ENCODE measurements around the gene KCNE2.
A peak's percentile ranks its signal among the peaks of the same experiment; 100 is the strongest.

The KCNE2 gene, protein sequence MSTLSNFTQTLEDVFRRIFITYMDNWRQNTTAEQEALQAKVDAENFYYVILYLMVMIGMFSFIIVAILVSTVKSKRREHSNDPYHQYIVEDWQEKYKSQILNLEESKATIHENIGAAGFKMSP

DNA sequence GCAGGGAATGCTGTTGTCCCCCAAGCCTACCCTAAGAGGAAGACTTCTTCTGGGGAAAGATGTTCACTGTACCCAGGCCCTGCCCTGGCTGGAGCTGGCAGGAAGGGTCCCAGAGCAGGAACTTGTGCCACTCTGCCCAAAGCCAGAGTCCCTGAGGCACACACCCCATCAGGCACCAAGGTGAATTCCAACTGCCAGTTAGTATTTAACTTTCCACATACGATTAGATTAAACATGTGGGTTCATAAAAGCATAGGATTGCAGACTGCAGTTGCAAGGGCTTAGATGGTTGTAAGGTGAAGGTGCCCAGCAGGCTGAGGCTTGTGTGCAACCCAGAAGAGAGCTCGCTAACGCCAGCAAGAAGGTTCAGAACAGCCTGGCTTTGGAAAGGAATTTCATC is at the start of gene KCNE2:
TSS of gene KCNE2 (plus strand) at position 274 of the 400 bp plus-strand sequence. CDS start 6,473 bp downstream, outside the sequence.
- no peak for DNase-seq

DNA sequence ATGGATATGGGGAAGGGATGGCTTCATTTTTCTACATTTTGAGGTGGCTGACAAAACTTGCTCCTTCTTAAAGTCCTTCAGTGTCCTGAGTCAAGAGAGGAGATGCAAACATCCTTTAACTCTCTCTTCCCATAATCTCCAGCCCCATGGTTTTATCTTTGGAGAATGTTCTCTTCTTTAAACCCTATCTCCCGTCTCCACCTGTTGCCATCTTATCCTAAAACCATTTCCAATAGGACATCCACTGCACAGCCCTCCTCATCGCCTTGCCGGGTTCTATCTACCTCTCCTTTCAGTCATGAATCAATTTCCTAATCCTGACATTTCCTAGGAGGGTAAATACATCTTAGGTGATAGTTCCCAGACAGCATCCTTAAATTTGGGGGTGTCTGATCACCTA is 44.2 kb upstream of the KCNE2 start:
- DNase-seq = no peak

DNA sequence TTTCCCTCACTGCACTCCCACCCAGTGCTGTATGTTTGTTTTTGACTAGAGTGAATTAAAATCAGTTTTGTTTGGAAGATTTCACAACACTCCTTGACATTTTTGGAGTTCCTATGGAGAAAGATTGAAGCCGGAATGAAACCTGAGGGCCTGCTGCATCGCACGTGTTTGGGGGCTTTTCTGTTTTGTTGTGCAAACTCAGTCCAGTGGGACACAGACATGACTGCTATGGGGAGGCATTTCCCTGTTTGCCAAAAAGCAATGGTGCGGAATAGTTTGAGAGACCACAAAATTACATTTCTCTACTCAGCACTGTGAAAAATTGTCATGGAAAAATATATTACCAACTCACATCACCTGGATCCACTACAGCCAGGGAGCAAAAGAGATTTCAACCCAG is 43.8 kb upstream of the KCNE2 start:
- DNase-seq = no peak

DNA sequence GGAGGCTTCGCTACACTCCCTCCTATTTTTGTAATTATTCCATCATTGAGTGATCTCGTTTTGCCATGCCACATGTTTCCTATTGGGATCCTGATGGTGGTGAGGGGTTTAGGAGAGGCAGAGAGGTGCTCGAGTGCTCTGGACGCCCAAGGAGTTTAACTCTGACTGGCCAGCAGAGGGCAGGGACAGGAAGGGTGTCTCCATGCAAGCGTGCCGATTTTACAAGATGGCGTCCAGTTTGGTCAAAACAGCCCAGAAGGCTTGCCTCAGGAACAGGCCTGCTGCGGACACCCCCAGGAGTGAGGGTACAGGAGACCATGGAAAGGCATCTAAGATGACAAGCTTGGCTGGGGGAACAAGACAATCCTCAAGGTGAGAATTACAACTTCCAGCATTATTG is 33.8 kb upstream of the KCNE2 start:
- DNase-seq = no peak

DNA sequence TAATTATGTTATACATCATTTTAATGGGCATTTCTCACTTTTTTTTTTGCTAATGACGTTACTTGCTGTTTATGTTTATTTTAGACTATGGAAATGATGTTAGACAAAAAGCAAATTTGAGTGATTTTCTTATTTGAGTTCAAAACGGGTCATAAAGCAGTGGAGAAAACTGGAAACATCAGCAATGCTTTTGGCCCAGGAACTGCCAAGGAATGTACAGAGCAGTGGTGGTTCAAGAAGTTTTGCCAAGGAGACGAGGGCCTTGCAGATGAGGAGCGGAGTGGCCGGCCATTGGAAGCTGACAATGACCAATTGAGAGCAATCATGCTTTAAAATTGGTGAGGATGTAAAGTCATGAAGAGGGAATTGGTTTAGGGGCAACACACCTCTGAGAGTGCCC is 32.1 kb upstream of the KCNE2 start:
- DNase-seq = no peak

DNA sequence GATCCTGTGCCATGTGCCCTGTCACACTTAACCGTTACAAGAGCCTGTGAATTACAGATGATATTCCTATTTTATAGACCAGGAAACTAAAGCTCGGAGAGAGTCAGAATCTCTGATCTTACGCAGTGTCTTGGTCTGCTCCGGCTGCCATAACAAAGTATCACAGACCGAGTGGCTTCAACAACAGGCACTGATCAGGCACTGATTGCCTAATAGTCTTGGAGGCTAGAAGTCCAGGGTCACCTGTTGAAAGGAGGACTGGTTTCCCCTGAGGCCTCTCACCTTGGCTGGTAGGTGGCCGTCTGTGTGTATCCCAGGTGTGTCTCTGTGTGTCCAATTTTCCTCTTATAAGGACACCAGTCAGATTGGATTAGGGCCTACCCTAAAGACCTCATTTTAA is 31.5 kb upstream of the KCNE2 start:
- DNase-seq = no peak

DNA sequence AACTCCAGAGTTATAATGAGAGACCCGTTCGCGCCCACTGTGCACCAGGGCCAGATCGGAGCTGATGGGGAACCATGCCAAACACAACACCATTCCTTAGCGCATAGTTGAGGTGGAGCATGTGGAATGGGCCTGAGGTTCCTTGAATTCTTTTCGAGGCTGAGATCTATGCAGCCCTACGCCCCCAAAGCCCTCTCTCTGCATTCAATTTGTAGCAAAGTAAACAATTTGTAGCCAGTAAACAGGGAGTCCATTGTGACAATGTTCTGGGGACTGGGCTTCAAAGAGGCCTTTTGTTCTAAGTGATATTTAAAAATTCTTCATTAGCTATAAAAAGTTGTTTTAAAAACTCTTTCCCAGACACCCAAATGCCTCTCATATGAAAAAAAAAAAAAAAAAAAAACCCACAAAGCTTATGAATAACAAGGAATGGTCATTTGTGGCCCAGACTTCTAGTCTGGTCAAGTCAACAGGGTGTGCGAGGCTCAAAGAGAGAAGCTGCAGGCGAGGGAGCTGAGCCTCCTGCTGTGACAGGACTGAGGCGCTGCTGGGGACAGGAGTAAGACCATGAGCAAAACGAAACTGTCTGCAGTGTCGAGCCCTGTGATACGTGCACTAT is 30.6 kb upstream of the KCNE2 start:
- DNase-seq = no peak

DNA sequence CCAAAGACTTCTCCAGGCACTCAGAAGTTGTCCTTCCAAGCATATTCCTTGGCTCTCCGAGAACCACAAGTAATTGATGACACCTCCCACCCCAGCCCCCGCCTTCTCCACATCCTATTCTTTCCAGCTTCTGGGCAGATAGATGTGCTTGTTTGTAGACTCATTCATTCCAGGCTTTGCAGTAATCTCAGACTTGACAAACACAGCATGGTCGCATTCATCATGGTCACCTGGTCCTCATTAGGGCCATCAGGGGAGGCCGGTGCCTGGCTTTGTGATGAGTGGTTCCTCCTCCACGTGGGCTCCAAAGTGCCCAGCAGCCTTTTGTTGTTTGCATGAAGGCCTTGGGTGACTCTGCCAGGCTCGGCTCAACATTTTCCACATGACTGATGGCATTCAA is 28.5 kb upstream of the KCNE2 start:
- no peak for DNase-seq

DNA sequence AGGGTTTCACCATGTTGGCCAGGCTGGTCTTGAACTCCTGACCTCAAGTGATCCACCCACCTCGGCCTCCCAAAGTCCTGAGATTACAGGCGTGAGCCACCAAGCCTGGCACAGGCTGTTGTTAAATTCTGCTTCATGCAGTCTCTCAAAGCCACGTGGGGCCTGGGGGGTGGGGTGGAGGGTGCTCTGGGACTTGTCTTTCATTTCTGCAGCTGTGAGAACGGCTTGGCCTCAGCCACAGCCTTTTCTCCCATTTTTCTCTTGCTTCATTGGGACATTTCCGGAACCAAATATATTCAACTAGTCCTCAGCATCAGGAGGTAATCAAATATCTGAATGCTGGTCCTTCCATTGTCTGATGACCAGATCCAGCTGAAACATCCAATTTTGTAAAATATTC is 27.6 kb upstream of the KCNE2 start:
- DNase-seq = no peak

DNA sequence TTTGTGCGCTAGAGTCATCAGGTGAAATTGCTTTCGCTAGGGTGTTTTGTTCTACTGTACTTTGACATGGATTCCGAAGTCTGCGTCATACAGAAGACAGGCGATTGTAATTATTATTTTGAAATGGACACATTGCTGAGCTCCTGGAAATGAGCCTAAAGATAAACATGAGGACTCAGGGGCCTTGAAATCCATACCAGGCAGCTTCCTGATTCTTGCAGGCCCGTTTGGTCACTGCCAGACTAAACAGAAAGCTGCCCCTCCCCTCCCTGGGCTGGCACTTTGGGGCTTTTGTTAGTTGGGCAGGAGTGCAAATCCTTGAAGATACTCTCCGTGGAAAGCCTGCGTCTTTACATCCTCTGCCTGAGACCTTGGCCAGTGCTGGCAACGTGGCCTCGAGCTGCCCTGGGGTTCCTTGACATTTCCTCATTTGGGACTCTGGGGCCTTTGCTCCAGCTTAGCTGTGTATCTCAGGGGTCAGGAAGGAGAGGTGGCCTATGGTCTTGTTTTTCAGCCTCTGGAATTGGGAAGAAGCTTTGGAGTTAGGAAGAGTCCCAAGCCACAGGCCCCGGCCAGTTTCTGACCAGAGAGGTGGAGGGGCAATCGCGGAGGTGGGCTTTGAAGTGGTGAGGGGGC is 26.9 kb upstream of the KCNE2 start:
- DNase-seq = peak; percentile 47

DNA sequence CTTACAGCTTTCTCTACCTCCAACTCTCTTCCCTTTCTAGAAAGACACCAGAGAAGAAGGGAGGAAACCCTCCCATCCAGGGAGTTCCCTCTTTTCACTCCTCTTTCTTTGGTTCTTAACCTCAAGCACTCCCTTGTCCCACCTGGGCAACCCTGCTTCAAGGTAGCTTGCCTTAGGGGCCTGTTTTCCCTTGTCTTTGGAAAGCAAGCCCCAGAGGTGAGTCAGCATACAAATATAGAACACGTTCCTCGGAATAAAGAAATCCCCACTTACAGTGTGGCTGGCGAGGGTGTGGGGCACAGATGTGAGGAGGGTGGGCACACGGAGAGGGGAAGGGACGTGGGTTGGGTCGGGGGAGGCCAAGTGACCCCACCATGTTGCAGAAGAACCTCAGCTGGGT is 26.1 kb upstream of the KCNE2 start:
- DNase-seq = no peak

DNA sequence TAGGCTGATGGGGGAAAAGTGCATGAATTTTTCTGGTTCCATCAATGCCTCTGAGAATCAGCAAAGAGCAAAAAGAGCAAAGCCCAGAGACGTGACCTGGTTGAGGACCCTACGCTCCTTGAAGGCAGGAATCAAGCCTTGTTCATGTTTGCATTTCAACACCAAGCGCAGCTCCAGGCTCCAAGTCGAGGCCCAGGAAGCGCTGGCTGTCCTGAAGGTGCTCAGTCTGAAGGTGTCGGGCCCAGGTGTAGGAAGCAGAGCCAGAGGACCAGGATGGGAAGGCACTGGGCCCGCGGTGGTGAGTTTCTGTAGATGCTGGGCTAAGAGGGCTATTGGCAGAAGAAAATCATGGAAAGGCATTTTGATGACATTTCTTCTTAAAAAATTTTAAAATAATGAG is 25.6 kb upstream of the KCNE2 start:
- no peak for DNase-seq

DNA sequence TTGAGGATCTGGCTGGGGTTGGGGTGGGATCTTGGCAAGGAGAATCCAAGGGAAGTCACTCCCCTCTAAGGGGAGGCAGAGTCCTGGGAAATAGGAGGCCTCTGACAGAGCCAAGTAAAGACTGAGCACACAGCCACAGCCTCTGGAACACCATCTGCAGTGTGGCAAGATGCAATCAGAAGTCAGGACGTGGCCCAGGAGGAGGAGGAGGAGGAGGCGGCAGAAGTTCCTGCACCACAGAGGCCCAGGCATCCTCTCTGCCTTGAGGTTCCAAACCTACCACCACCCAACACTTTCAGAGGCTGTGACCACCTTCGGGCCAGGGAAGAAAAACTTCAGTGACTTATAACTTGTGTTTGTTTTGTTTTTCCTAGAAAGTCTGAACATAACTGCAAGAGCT is 23.7 kb upstream of the KCNE2 start:
- no peak for DNase-seq

DNA sequence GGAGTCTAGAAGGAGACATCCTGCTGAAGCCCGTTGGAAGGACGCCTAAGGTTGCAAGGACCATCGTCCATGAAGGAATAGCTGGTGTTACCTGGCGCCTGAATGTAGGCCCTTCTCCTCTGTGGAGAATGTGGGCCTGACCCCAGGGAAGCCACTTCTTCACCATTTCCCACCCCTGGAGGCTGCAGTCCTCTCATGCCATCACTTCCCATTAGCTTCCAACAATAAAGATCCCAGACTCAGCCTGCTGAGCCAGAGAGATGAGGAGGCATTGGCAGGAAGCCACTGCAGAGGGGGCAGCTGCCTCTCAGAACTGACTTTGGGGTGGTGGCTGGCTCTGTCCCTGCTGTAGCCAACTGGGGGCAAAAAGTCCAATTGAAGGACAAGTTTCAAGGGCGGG is 21.3 kb upstream of the KCNE2 start:
- DNase-seq = no peak

DNA sequence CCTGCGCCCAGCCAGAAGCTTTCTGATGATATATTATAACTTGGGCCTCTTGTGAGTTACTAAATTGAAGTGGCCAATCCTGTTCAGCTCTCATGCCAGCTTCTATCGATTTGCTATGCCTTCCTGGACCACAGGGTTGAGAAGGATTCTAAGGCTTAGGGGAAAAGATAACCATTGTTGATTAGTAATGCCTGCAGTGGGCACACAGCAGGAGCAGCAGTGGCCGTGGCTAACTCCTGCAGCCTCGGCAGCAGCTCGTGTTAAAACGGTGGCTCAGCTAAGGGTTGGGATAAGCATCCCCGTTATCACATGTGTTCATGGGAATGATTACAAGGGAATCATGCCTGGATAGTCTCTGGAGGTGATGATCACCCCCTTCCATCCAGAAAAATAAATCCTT is 20.5 kb upstream of the KCNE2 start:
- no peak for DNase-seq

DNA sequence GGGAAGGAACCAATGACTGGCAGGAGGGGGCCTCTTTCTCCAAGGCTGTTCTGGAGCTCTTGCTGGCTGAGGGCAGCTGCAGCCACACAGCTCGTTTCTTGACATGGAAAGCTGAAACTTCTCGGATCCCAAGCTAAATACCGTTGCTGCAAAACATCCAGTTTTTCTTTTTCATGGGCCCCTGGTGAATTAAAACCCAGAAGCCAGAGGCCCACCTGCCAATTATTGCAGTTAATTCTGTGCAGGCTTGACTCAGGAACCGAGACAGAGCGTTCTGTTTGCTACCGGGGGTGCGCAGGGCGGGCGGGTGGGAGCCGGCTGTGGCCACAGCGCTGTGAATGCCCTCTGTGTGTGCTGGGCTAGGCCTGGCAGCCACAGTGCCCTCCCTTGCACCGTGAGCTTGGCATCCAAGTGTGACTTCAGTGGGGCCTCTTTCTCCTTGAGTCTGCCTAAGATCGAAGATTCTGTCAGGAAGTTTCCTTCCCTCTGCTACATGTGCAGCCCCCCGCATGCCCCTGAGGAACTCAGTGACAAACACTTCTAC is 19.9 kb upstream of the KCNE2 start:
- DNase-seq = no peak

DNA sequence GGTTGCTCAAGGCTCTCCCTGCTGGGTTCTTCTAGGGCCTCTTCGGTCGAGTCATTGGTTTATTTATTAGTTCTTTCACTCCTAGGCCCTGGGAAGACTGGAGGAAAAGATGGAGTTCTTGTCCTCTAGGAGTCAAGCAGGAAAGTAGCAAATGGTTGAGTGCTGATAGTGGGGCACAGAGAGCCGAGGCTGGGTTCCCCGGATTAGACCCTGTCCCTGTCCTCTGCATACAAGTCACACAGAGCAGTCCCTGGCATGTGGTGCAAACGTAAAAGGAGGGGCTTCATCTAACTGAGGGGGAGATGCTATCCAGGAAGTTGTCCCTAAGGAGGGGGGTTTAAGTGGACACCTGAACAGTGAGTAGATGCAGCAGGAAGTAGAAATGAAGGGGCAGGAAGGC is 19.2 kb upstream of the KCNE2 start:
- DNase-seq = no peak

DNA sequence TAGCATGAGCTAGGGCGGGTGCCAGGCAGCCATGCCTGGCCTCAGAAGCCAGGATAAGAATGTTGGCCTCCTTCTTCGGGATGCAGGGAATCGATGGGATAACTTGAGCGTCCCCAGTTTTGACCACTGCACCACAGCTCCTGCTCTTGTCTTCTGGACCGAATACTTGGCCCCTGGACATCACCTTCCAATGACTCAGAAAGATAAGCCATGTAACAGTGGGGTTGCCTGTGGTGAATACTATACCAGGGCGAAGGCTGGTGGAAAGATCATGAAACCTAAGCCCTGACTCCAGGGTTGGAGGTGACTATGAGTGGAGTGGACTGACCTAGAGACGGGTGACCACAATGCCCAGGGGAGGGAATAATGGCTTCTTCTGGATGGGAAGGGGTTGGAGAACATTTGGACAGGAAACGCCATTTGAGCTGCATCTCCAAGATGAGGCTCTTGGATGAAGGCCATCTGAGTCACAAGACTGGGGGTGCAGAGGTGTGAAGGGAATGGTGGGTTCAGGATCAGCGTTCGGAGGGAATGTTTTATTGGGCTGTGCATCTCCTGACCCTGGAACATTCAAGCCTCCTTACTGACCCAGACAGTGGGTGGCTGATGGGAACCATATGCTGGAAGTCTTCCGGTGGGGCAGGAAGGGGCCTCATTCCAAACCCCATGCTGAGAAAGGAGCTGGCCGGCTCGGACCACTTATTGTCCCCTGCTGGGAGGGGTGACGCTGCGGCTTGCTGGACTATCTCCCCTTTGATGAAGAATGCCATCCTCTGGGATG is 18.5 kb upstream of the KCNE2 start:
- no peak for DNase-seq

DNA sequence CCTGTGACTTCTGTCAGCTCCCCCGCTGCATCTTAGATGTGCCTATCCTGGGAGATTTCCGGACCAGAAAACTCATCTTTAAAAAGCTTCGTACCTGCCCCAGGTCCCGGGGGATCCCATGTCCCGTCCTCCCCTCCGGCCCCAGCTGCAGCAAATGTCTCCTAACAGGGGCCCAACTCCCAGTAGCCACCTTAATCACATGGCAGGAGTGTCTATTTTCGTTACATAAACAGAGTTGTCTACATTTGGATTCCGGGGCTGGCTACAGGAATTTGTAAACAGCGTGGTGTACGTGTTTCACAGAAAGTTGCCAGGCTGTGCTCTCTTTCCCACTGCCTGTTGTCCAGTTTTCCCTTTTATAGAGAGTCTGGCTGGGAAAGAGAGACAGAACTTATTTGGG is 17.9 kb upstream of the KCNE2 start:
- DNase-seq = no peak

DNA sequence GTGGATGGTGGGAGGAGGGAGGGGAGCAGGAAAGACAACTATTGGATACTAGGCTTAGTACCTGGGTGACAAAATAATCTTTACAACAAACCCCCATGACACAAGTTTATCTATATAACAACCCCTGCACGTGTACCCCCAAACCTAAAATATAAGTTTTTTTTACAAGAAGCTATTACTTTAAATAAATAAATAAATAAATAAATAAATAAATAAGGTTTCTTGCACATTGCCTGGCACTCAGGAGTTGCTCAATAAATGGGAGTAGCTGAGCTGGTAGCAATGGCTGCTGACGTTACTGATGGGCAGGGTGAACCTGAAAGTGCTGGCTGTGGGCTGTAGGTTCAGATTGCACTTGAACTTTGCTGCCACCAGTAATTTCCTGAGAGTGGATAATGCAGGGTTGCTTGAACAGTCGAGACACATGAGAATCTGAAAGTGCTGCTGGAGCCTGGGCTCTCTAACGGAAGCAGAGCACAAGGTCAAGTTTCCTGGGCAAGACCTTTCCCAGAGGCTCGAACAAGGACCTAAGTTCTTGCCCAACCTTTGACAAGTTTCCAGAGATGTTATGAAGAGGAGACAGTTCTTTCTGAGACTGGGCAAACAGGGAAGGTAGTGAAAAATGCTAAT is 14.8 kb upstream of the KCNE2 start:
- no peak for DNase-seq

DNA sequence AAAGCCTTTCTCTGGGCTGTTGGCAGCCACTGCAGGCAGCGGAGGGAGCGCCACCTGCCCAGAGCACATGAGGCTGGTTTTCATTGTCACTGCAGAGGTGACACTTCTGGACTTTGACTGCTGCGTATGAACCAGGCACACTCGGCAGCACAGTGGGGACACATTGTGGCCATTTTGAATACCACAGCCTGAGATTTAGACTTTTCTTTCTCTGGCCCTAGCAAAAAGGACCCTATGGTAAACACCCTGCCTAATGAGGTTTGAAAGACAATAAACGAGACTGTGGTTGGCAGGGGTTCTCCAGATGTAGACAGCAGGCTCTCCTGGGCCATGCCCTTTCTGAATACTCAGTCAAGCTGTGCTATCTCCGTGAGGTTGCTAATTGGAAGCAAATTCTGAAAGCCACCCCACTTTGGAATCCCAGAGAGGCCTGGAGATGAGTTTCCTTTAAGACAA is 12.0 kb upstream of the KCNE2 start:
- no peak for DNase-seq

DNA sequence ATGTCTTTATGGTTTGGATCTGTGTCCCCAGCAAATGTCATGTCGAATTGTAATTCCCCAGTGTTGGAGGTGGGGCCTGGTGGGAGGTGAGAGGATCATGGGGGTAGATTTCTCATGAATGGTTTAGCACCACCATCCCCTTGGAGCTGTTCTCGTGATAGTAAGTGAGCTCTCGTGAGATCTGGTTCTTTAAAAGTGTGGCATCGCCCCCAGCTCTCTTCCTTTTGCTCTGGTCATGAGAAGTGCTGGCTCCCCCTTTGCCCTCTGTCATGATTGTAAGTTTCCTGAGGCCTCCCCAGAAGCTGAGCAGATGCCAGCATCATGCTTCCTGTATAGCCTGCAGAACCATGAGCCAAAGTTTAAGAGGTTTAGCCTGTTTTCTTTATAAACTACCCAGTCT is 11.2 kb upstream of the KCNE2 start:
- no peak for DNase-seq

DNA sequence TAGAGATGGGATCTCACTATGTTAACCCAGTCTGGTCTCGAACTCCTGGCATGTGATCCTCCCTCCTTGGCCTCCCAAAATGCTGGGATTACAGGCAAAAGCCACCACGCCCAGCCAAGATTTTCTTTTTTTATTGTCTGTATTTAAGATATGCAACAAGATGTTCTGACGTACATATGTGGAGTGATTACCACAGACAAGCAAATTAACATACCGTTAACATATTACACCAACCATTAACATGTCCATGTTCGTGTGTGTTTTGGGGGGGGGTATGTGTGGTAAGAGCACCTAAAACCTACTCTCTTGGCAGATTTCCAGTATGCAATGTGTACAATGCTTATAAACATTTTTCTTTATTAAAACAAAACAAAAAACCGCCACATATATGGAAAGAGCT is 10.6 kb upstream of the KCNE2 start:
- no peak for DNase-seq

All from amniotic stem cell (primary cell).